Retina (tissue), 1 donor: ENCODE results near the gene KLRD1.
"Not testable (repeated sequence)": the region's sequence is repeated elsewhere in the genome, so short reads cannot be mapped to it uniquely, and the experiment has no call there.

Experiments used
- DNase-seq: peaks from one replicate; pipeline ENCODE4 v3.0.0-alpha.2; 2016

Gene KLRD1

GRCh38 chr12:10369557-10370415 lies 62.1 kb downstream of the KLRD1 start:
- no peak for DNase-seq

- not testable (repeated sequence) for DNase-seq
These were observed 64.3 kb downstream of the KLRD1 start for GRCh38 chr12:10371893-10372535.

- no peak for DNase-seq
These were observed 64.9 kb downstream of the KLRD1 start for GRCh38 chr12:10372559-10372958.

- no peak for DNase-seq
These were observed 67.0 kb downstream of the KLRD1 start for GRCh38 chr12:10374624-10375018.

GRCh38 chr12:10378737-10379136 lies 71.1 kb downstream of the KLRD1 start:
- not testable (repeated sequence) for DNase-seq
